Fibroblast of upper back skin (primary cell): Measurements from ENCODE around the gene YLPM1.
A peak's percentile ranks its signal among the peaks of the same experiment; 100 is the strongest.

ENCODE experiments used
- DNase-seq: peaks from one replicate; pipeline ENCODE4 v3.0.0-alpha.2; 2013

The YLPM1 gene

DNA sequence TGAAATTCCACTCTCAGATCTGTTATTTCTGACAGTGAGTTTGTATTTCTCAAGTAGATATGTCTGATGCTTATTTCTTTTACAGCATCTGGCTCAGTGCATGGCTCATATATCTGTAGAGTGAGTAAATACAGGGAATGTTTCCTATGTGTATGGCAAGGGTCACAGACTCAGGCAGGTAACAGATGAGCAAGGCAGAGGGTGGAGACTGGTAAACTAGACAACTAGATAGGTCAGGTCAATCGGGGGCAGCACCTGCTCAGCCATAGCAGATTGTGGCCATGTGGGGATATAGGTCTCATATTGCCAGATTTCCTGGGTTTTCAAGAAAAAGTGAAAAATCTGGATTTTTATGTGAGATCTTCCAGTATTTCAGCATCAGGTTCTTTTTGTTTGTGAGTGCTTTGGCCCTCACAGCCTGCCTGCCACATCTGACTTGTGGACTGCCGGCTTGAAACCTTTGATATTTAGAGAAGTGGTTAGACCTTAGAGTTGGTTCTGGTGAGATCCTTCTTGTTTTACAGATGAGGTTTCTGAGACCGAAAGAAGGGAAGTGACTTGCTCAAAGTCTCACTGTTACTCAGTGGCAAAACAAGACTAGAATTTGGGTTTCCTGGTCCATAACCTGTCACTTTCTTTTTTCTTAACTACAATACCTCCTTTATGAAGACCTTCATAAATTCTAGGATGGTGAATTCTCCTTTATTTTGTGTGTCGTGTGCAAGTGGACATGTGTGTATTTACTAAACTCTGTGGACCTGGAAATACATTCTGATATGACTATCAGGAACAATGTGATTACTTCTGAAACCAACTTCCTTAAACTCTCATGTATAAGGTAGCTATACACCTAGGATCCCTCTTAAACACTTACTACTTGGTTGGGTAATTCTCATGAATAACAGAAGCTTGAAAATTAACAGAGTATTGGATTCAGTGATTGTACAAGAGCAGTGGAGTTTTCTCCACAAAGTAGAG is 78.4 kb downstream of the YLPM1 start:
- DNase-seq = no peak

DNA sequence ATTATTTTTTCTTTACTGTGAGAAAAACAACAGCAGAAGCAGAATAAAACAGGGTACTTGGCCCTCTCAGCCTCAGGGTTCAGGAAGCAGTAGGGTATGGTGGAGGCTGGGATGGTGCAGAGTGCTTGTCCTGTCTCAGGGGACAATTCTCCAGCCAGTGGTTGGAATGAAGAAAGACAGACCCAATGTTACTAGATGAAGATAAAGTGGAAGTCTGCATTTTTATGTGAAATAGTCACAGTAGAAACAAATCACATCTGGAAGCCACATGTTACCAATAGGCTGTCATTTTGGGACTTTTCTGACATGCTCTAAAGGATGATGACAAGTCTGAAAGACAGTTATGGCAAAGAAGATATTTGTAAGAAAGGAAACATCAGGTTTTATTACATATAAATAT is 80.5 kb downstream of the YLPM1 start:
- DNase-seq = peak; percentile 89

DNA sequence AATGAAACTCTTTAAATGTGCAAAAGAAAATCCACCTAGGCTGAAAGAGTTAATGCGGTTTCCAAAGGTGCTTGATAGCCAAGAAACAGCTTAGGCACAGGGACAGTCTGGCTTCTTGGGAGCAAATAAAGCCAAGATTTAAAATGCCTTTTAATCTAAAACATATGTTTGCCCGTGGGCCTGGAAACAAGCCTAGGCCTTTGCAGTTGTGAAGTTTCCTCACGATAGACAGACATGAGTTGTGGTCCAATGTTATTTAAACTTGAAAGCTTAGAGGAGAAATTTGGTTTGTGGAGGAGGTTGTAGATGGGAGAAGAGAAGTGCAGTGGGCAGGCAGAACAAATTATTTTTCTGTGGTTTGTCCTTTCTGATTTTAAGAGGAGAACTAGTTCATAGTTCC is 83.1 kb downstream of the YLPM1 start:
- DNase-seq = peak; percentile 92

DNA sequence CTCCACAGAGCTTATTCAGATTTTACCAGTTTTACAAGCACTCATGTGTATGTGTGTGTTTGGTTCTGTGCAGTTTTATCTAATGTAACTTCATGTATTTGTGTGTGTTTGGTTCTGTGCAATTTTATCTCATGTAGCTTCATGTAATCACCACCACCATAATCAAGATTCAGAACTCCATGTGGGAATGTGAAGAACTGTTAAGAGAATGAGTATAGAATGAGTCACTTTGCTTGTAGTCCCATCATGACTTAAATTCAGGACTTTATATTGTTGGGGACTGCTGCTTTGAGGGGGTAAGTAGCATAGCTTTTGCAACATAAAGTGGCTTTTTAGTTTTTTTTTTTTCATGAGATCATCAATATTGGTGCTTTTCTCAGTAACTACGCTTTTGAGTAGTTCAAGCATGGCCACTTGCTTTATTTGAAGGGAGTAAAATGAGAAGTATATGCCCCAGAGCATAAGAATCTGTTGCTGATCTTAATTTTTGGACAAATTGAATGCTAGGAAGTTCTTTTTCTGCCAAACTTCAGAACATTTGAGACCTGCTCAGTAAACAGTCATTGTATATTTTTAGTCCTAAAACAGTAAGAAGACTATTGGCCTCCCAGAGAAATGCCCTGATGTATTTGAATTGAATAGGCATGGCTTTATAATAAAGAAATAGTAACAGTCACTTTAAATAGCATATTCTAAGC is 84.0 kb downstream of the YLPM1 start:
- peak; percentile 73 for DNase-seq

DNA sequence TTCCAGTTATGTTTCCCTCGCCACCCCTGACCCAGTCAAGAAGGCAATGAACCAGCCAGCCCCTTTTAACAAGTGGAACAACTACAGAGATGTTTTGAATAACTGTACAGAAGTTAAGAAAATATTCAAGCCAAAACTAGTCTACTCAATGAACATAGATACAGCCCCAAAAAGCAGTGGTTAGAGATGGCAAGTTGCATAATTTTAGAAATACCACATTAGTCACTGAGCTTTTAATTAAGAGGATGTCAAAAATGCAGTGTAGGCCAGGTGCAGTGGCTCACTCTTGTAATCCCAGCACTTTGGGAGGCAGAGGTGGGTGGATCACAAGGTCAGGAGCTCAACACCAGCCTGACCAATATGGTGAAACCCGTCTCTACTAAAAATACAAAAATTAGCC is 85.7 kb downstream of the YLPM1 start:
- peak; percentile 38 for DNase-seq

DNA sequence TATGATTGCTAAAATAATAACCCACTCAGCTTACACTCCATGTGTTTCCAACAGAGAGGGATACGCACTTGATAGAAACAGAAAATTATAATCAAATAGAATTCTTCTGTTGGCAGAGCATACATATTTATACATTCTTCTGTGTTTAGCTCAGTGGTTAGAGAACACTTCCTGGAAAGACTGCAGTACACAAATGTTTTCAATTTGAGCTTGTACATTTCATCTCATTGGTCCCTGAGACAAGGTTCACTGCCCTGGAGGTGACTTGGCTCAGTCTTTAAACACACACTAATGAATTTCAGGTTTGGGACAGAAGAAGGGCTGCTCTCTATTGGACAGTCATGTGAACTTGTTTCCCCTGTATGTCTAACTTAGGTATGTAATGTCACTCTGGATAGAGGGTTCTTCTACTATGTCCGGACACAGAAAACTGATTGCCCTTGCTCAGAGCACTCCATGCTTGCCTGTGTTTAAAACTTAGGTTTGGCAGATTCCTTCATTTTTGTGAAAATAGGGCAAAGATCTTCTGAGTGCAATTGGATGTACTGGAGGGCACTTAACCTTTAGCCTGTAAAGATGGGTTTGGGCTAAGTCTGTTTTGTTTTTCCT is 89.9 kb downstream of the YLPM1 start:
- peak; percentile 87 for DNase-seq

DNA sequence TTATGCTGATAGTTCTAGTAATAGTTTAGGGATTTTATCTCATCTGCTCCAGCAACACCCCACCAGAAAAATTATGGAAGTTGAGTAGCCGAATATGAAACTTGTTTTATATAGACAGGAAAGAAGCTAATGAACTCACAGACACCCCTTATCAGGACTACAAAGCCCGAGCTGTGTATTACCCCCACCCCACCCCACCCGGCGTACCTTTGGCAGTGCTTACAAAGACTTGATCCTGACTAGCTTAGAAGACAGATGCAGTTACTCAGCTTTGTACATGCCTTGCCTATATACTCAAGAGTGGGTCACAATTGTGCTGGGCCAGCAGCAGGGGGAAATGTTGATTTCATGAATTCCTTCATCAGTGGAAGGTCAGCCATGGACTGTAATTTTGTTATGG is 90.5 kb downstream of the YLPM1 start:
- no peak for DNase-seq

DNA sequence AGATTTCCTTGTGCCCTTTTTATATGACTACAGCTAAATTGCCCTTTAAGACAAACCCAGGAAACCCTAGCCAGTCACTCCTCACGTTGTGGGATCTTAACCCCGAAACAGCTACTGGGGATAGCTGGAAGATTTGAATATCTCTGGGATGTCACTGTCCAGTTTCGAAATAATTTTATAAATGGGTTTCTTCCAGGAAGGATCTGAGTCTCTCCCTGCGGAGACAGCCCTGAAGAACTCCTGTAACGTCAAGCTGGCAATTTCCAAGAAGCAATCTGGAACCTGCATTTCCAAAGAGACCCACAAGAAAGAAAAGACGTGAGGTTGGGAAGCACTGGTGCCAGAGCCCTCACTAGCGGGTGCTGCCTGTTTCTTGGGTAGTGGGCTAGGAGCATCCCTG is 91.9 kb downstream of the YLPM1 start:
- DNase-seq = no peak

DNA sequence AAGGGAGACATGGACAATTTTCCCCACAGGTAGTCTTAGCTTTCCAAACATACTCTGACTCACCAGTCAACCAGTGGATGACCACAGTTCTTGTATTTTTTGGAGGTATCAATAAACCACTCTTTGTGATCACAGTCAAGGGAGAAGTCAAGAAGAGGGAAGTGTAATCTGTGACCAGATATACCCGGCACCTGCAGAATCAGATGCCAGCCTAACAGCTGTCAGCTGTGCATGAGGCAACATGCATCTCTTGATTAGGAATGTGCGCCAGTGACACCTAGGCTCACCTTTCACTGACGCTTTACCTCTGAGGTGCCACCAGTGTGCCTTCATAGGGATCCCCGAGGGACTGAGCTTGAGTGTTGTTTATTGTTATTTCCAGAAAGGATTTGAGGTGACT is 92.8 kb downstream of the YLPM1 start:
- no peak for DNase-seq

DNA sequence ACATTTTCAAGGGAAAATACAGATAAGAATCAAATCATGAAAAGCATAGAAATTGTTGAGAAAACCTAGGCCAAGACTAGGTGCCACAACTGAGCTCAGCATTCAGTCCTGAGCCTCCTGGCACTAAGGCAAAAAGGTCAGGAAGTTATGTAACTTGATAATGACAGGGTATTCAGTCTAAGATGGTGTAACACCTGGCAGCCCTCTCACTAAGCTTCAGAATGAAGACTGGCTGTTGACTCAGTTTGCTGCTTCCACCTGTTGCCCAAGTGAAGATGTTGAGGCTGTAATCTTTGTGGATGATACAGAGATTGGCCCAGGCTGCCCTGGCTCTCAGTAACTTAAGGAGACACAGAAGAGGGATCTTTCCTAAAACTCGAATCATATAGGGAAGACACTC is 93.2 kb downstream of the YLPM1 start:
- no peak for DNase-seq

DNA sequence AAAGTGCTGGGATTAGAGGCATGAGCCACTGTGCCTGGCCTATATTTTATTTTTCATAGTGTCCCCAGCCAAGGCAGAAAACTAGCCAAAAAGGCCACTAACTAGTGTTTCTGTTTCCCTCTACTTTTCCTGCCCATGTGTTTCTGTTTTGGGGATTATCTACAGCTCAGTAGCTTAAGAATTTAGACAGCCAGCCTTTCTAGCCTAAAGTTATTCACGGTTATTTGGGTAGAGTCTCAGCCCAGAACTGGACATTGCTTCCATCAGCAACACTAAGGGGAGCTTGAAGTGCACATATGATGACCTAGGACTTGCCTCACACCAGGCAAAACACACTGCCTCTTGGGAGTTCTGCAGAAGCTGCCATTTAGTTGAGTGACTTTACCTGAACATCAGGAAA is 94.9 kb downstream of the YLPM1 start:
- DNase-seq = peak; percentile 48

DNA sequence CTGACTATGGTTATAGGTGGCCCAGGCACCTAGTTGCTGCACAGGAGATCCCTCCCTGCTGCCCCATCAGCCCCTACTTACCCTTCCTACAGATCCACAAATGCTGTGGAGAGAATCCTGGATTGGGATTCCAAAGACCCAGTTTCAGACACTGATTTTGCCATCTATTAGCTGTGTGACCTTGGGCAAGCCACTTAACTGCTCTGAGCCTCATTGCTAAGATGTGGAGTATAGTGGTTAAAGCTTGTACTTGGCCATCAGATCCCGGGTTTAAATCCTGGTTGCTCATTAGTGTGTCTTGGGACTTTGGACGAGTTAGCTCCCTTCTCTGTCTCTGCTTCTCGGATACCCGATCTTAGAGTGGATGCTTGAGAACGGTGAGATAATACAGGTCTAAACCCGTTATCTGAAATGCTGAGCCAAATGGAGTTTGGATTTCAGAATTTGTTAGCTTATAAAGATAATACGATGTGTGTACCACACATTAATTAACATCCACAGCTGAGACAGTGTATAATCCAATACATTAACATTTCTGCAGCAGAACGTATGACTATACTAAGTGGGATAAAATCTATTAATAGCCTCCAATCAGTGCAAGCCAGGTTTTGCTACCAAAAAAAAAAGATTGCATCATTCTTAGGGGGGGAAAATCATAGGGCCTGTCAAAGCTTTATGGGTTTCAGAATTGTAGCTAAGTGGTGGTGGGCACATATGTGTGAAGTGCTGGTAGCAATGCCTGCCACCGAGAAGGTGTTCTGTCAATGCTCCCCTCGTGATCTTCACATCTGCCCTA is 96.8 kb downstream of the YLPM1 start:
- DNase-seq = peak; percentile 60

DNA sequence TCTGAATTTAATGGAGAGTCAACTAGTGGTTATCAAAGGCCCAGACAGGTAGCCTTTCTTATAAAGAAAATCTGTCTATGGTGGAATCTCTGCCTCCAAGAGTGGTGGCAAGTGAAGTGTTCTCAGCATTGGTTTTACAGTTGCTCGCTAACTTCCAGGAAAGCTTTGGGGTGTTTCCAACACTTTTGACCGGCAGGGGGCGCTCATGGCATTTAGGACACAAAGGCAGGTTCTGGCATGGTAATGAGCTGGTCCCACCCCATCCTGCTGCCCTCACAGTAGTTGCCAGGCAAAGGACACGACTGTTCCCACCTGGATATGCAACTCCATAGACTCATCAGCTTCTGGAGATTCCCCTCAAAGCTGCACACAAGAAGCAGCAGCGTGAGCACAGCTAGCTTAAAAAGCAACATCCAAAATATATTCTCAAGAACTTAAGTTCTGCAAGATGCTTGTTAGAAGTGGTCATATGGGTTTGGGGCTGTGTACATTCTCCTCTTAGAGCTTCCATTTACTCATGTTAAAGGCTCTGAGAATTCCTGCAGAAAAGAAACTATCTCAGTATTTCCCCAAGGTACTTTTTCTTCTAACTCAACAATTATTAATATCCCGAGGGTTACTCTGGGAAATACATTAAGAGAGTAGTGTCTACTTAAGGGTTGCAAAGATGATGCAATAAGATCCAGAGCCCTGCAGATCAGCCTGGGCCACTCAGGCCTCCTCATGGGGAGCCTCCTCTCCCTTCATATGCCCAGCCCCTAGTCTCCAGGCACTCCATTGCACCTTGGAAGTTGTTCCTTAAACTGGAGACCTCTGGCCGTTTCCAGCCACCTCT is 98.0 kb downstream of the YLPM1 start:
- peak; percentile 88 for DNase-seq

DNA sequence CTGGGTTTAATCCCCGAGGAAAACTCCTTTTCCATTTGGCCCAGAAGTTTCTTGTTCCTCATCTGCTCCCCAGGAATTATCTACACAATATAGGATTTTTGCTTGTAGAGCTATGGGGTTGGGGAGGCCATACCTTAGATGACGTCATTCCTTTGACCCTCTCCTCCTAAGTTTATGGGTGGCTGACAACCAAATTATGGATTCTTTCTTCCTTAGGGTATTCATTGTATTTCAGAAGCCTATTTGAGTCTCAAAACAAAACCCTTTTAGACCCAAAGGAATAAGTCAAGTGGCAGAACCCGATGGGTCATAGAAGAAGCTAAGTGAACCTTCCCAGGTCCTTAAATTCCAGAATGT is 98.6 kb downstream of the YLPM1 start:
- no peak for DNase-seq

DNA sequence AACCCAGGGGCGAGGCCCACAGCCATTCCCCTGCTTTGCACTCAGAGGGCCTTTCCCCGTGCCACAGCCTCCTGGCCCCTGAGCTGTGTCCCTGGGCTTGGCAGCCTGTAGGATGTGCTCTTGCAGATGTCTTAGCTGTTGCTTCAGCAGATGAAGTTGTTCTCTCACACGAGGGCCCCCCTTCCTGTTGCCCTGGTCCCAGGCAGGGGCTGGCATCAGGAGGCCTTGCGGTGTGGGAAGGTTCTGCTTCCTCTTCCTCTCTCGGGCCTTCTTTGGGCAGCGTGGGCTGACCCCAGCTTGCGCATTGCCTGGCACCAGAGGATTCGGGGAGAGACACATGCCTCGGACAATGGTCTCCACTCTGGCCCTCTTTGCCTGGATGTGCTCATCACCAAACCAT is 100.2 kb downstream of the YLPM1 start:
- no peak for DNase-seq

DNA sequence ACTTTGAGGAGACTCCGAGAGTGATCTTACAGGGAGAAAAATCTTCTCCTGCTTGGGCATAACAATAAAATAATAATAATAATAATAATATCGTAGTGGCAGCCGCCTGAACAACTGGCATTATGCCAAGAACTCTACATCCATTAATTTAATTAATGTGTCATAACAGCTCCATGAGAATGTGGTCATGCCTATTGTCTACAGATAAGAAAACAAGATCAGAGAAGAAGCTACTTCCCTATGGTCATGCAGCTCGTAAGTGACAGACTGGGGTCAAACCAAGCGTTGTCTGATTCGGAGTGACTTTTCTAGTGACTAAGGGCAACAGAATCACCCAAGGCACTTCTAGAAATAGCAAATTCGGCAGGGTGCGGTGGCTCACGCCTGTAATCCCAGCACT is 101.1 kb downstream of the YLPM1 start:
- DNase-seq = no peak

DNA sequence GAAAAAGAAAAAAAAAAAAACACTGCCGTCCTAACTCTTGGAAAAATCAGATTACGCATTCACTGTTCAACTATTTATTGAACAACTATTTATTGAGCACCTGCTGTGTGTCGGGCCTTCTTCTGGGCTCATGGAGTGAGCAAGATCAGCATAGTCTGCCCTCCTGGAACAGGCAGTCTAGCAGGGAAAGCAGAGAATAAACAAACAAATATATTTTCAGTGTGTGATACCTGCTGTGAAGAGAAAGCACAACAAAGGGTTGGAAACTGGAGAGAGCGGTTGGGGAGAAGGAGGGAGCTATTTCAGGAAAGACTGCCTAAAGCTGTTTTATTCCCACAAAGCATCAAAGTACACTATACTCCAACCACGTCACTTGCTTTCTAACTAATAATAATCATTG is 102.0 kb downstream of the YLPM1 start:
- DNase-seq = no peak

DNA sequence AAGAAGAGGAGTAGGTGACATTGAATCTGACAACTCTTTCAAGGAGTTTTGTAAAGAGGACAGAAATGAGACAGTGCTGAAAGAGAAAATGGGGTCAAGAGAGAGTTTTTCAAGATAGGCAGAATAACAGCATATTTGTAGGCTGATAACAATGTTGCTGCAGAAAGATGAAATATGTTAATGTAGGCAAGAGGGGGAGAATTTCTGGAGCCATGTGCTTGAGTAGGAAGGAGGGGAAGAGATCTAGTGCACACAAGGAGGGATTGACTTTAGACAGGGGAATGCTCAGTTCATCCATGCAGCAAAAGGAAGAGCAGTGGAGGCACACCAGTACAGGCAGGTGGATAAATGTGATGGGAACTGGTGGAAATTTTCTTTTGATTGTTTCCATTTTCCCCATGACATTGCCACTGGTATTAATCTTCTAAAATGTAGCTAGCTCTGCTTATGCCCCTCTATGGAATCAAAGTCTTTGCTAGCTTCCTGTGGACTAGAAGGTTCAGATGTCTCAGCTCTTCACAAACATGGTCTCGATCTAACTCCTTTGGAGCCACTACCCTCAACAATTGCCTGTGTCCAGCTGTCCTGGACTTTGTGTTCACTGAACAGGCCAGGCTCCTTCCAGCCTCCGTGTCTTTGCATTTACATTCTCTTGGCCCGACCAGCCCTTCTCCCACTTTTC is 103.7 kb downstream of the YLPM1 start:
- no peak for DNase-seq

DNA sequence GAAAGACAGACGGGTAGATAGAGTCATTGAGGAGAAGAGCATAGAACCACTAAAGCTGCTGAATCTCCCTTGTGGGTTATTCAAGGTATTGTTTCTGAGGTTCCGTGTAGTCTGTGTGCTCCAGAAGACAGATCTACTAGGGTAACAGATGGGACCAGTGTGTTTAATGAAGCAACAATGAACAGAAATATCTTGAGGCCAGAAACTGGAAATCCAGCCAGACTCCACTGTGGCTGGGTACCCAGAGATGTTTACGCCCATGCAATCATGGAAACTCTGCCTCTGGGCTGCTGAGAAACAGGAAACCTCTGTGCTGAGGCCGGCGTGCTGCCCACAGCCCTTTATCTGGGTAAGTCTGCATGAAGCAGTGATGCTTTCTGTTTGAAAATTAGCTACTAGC is 104.6 kb downstream of the YLPM1 start:
- DNase-seq = no peak

DNA sequence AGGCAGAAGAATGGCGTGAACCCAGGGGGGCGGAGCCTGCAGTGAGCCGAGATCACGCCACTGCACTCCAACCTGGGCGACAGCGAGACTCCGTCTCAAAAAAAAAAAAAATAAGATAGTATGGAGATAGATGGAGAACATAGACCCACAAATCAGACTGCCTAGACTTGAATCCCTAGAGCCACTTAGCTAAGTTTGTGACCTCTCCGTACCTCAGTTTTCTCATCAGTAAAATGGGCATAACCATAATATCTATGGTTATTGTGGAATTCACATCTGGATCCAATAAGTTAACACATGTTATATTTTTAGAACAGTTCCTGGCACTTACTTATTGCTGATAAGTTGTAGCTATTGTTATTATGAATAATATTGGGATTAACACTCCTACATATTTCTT is 105.6 kb downstream of the YLPM1 start:
- no peak for DNase-seq

DNA sequence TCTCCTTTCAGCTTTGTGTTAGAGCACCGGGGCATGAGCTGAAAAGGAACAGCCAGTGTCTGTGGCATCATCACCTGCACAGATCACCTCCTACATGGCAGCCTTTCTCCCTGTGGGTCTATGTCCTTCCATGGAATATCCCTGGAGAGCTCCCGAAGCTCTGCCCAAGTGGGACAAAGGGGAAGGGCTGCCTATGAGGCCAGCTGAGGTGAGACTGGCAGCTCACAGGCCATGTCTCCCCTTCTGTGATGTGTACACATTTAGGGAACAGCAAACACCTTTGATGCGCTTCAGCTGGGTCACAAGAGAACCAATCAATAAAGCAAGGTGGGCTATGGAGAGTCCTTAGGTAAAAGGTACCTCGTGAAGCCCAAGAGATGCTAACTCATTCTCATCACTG is 108.7 kb downstream of the YLPM1 start:
- DNase-seq = no peak

DNA sequence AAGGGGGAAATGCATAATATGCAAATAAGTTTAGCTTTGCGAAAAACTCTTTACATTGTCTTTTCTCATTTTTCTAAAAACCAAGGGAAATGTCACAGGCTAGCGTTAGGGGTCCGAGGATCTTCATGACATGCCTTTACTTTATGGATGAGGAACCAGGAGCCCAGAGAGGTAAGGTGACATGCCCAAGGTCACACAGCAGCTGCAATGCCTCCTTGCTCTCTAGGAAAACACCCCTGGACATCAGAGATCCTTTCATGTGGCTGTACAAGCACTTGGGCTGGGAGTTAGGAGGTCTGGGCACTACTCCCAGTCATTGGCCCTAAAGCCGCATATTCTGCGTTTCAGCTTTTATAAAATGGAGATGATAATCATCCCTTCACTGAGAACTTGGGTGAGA is 112.1 kb downstream of the YLPM1 start:
- no peak for DNase-seq
